ENCODE data around the gene STAM.

- no peak for TF ChIP-seq CTCF (IDR thresholded peaks at IDR 0.05)
- TF ChIP-seq POLR2A (IDR thresholded peaks at IDR 0.05) = no peak
These were observed 66.2 kb downstream of the STAM start for GRCh38 chr10:17710181-17710580.
